Heart left ventricle (tissue), 13 donors: ENCODE results near the gene MRPS10.

Source experiments
- CTCF ChIP-seq, 12 donors: fragments of 200-600 bp; sonication (generic) in 4 of 12; IDR thresholded peaks; one replicate each; pipeline versions ENCODE4 v1.5.0 to v1.8.0; 2018 to 2022; ENCODE audit warnings: antibody characterized with exemption in 12 of 12, mild to moderate bottlenecking in 5 of 12
- POLR2A ChIP-seq, 2 donors: fragments of 450-650 bp; IDR thresholded peaks; one replicate each; pipeline ENCODE4 v1.6.1; 2017; ENCODE audit warnings: antibody characterized with exemption in 2 of 2, mild to moderate bottlenecking in 2 of 2, moderate library complexity in 2 of 2
- donor health status: ischemic (EF 13 %, LVEDD 7.1; RV severe dilation, severe dysfunction).
- donor health status: DM: no; HTN: yes; CAD: no.
- donor health status: DM: no; HTN: no; CAD: no.
- donor health status: ischemic (EF 25% LVEDD 6.9; RV normal size, moderate dysfunction).
- donor health status: ischemic (EF 25% LVEDD 5.7; RV mildly dilated, moderate dysfunction).
- donor health status: ischemic (EF 35%, LVEDD 5.7; RV mildly dilated, moderate dysfunction).
- donor health status: nonischemic (EF 11% LVEDD 7.7; RV severe dilation, severe dysfunction).
- donor health status: DM: yes; HTN: yes; CAD: no.
- donor health status: PGD.
- donor health status: ischemic (EF 29% LVEDD 5.4; RV normal size, mild dysfunction).
- donor health status: nonischemic (EF 23%, LVEDD 6.1; RV moderate dilation, normal function).

DNA sequence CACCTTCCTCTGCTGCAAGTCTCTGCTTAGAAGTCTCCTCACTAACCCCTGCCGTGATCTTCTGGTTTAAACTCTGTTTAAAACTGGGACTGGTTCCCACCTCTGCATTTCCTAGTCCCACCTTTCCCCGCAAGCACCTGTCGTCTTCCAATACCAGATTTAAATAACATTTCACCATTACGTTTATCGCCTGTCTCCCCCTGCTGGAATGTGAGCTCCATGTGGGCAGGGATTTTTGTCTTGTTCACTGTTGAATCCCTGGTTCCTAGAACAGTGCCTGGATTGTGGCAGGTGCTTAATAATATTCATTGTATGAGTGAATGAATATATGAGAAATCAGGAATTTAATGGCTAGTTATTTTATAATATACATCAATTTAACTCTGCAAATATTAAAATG, 41.8 kb downstream of the MRPS10 start:
- no peak for TF ChIP-seq POLR2A (IDR thresholded peaks at IDR 0.05)
- peak in 1 of 12 donors; percentile 6 for TF ChIP-seq CTCF (IDR thresholded peaks at IDR 0.05)
